Naive thymus-derived CD4-positive, alpha-beta T cell (primary cell): Measurements from ENCODE around the gene ARHGAP8. TPM values are rescaled to one million over a fixed set of nuclear protein-coding genes. Genes with fewer than 3 reads are reported as not detected.
A peak's percentile ranks its signal among the peaks of the same experiment; 100 is the strongest.

Source experiments
- ATAC-seq: fragments of 150-1000 bp; cut with Tn5 transposase; 2 replicates; pipeline ENCODE4 v1.10.0; 2021; ENCODE audit warnings: mild to moderate bottlenecking, moderate library complexity
- CTCF ChIA-PET: fragments of 350-600 bp; sonication (Branson Sonifier 250); formaldehyde crosslinking; loops from one replicate; lab custom pipeline; 2021; ENCODE audit warnings: antibody characterized with exemption; lab: Charles Lee
- POLR2A ChIA-PET: fragments of 350-600 bp; sonication (Branson Sonifier 250); formaldehyde crosslinking; loops from one replicate; lab custom pipeline; 2021; ENCODE audit warnings: antibody characterized with exemption, inconsistent platforms; lab: Charles Lee
- DNase-seq, 9 donors: peaks; one replicate each; pipeline versions ENCODE4 v3.0.0 to v3.0.0-alpha.2; 2020 to 2022; ENCODE audit warnings: mixed read lengths in 1 of 9
- H3K27ac ChIP-seq: one replicate; pipeline ENCODE4 v1.7.0; 2013; ENCODE audit warnings: mild to moderate bottlenecking, low read depth, low read length, moderate library complexity
- H3K27me3 ChIP-seq, 2 donors: one replicate each; pipeline ENCODE4 v1.7.0; 2013; ENCODE audit warnings: low read length in 2 of 2, mild to moderate bottlenecking in 2 of 2, moderate library complexity in 2 of 2; ENCODE audit not compliant: control insufficient read depth in 2 of 2, insufficient read depth in 2 of 2
- H3K36me3 ChIP-seq, 3 experiments: 1 replicate in 2 of 3; 2 replicates in 1 of 3; pipeline ENCODE4 v1.7.0; 2013; ENCODE audit warnings: low read length in 3 of 3, mild to moderate bottlenecking in 3 of 3, moderate library complexity in 1 of 3; ENCODE audit not compliant: insufficient read depth in 3 of 3, control insufficient read depth in 2 of 3
- H3K4me1 ChIP-seq, 2 donors: one replicate each; pipeline ENCODE4 v1.7.0; 2013; ENCODE audit warnings: low read length in 2 of 2, mild to moderate bottlenecking in 2 of 2, moderate library complexity in 1 of 2; ENCODE audit not compliant: control insufficient read depth in 2 of 2, insufficient read depth in 2 of 2
- H3K4me3 ChIP-seq: 2 replicates; pipeline ENCODE4 v1.7.0; 2013; ENCODE audit warnings: mild to moderate bottlenecking, low read length
- H3K9me3 ChIP-seq, 3 experiments: 1 replicate in 2 of 3; 2 replicates in 1 of 3; pipeline ENCODE4 v1.7.0; 2013; ENCODE audit warnings: low read length in 3 of 3; ENCODE audit not compliant: control insufficient read depth in 2 of 3
- H3K27ac Mint-ChIP-seq, 9 donors: one replicate each; pipeline ENCODE4 v1.8.0; 2020 to 2022; ENCODE audit warnings: mixed read lengths in 9 of 9, mild to moderate bottlenecking in 8 of 9, moderate library complexity in 5 of 9, inconsistent platforms in 2 of 9
- H3K27me3 Mint-ChIP-seq, 5 donors: one replicate each; pipeline ENCODE4 v1.8.0; 2021 to 2022; ENCODE audit warnings: mixed read lengths in 5 of 5, mild to moderate bottlenecking in 1 of 5
- H3K36me3 Mint-ChIP-seq, 5 donors: one replicate each; pipeline ENCODE4 v1.8.0; 2020 to 2022; ENCODE audit warnings: mixed read lengths in 5 of 5, mild to moderate bottlenecking in 3 of 5, inconsistent platforms in 1 of 5
- H3K4me1 Mint-ChIP-seq, 7 donors: one replicate each; pipeline ENCODE4 v1.8.0; 2020 to 2022; ENCODE audit warnings: mixed read lengths in 7 of 7, mild to moderate bottlenecking in 3 of 7, inconsistent platforms in 1 of 7
- H3K4me3 Mint-ChIP-seq, 10 donors: one replicate each; pipeline ENCODE4 v1.8.0; 2020 to 2022; ENCODE audit warnings: mild to moderate bottlenecking in 10 of 10, mixed read lengths in 10 of 10, moderate library complexity in 6 of 10, inconsistent platforms in 2 of 10
- H3K9me3 Mint-ChIP-seq, 11 donors: one replicate each; pipeline ENCODE4 v1.8.0; 2020 to 2022; ENCODE audit warnings: mixed read lengths in 11 of 11, mild to moderate bottlenecking in 4 of 11, inconsistent platforms in 1 of 11, moderate library complexity in 1 of 11
- intact Hi-C, 2 donors: fragments of 100-400 bp; cut with micrococcal nuclease; formaldehyde crosslinking; loops; one replicate each; pipeline ENCODE4 v1.15.1; 2023
- polyA plus RNA-seq, 2 donors: library from polyadenylated mRNA; unstranded; fragments of 300-500 nt; fragmentation: Illumina TruSeq; gene quantifications; one replicate each; pipeline ENCODE4 v1.2.3, GENCODE V29; 2021
- total RNA-seq, 6 experiments: library from RNA in 5 of 6; stranded (reverse) in 5 of 6; gene quantifications; 1 replicate in 5 of 6; 2 replicates in 1 of 6; pipeline ENCODE4 v1.2.3 and lab custom pipeline; 2021 to 2026

Gene ARHGAP8
- 1 to 10 TPM in 2 of 5 experiments, under 1 TPM in 1, not detected in 2; 0.82 to 2.3 (median 1.5) TPM for total RNA-seq
- polyA plus RNA-seq, result not detected
- total RNA-seq (lab: John Stamatoyannopoulos, UW), result 0.81 reads per million

- Mint-ChIP-seq H3K36me3 (no peaks in the 10 kb centered on the region), H3K27me3 (peaks cover 30 to 71% (median 59%) of the 10 kb centered on the region in 5 donors), H3K4me3 (peak within 1 kb of the TSS; percentile 52 to 84 (median 72)), H3K9me3 (peaks cover 0 to 11% (median 0%) of the 10 kb centered on the region in 11 donors), H3K27ac (no peak within 1 kb of the TSS), H3K4me1 (peaks cover 0 to 6% (median 0%) of the 10 kb centered on the region in 7 donors)
- H3K9me3 ChIP-seq, result no peaks in the 10 kb centered on the region
- H3K4me1 ChIP-seq, result peaks cover 0 to 4% of the 10 kb centered on the region in 2 donors
- H3K27ac ChIP-seq, result no peak within 1 kb of the TSS
- ChIA-PET CTCF (no interaction called here), POLR2A (no interaction called here)
- DNase-seq (peak in 2 of 9 donors; percentile 12 to 14), ATAC-seq (peak; percentile 67)
- intact Hi-C loops, result no loop called here
- H3K4me3 ChIP-seq, result peak within 1 kb of the TSS; percentile 13
- H3K36me3 ChIP-seq, result no peaks in the 10 kb centered on the region
- H3K27me3 ChIP-seq, result peaks cover 4 to 13% of the 10 kb centered on the region in 2 donors
These were observed at the start of gene ARHGAP8 for GRCh38 chr22:44752285-44753188. Gene ARHGAP8, plus strand, starts transcription at chr22:44752575. Its CDS starts 33,953 bp downstream, at chr22:44786528.

GRCh38 chr22:44703255-44703870, 49.0 kb upstream of the ARHGAP8 start:
- peaks cover 16 to 27% of the 10 kb centered on the region in 2 donors for H3K4me1 ChIP-seq
- intact Hi-C loops, result loop anchor here in 1 of 2 donors (5.0 to 10.0 kb wide), 3 partner anchors 521 to 614 kb away; partner anchors contain the start of genes KIAA0930 and PARVG
- Mint-ChIP-seq H3K4me3 (peak overlapping the region; percentile 45 to 83 (median 75)), H3K27ac (peak overlapping the region in 1 of 9 donors; percentile 30), H3K36me3 (peaks cover 0 to 8% (median 0%) of the 10 kb centered on the region in 5 donors), H3K4me1 (peaks cover 5 to 28% (median 18%) of the 10 kb centered on the region in 7 donors), H3K9me3 (peaks cover 0 to 1% (median 0%) of the 10 kb centered on the region in 11 donors), H3K27me3 (peaks cover 0 to 9% (median 0%) of the 10 kb centered on the region in 5 donors)
- H3K27me3 ChIP-seq, result no peaks in the 10 kb centered on the region
- CTCF ChIA-PET, result interaction anchor here (0.7 kb wide), 1 partner anchor 19 kb away, joined by 3 read pairs; no protein-coding TSS in a partner anchor
- H3K9me3 ChIP-seq, result no peaks in the 10 kb centered on the region
- ATAC-seq (no peak), DNase-seq (no peak)
- peak overlapping the region; percentile 61 for H3K4me3 ChIP-seq
- POLR2A ChIA-PET, result no interaction called here
- H3K36me3 ChIP-seq, result no peaks in the 10 kb centered on the region
- H3K27ac ChIP-seq, result peak overlapping the region; percentile 51

GRCh38 chr22:44704159-44705021, 48.0 kb upstream of the ARHGAP8 start:
- no peaks in the 10 kb centered on the region for H3K27me3 ChIP-seq
- no peaks in the 10 kb centered on the region for H3K9me3 ChIP-seq
- no peaks in the 10 kb centered on the region for H3K36me3 ChIP-seq
- H3K4me3 ChIP-seq, result no peak overlapping the region
- H3K27ac ChIP-seq, result no peak overlapping the region
- H3K4me1 Mint-ChIP-seq, result peaks cover 5 to 30% (median 22%) of the 10 kb centered on the region in 7 donors
- peaks cover 0 to 1% (median 0%) of the 10 kb centered on the region in 11 donors for H3K9me3 Mint-ChIP-seq
- no peak overlapping the region for H3K27ac Mint-ChIP-seq
- peaks cover 16 to 34% of the 10 kb centered on the region in 2 donors for H3K4me1 ChIP-seq
- DNase-seq (no peak), ATAC-seq (no peak)
- peaks cover 0 to 8% (median 0%) of the 10 kb centered on the region in 5 donors for H3K36me3 Mint-ChIP-seq
- ChIA-PET CTCF (interaction anchor here (0.6 kb wide), 1 partner anchor 1319 kb away, joined by 4 read pairs; no protein-coding TSS in a partner anchor), POLR2A (no interaction called here)
- intact Hi-C loops, result loop anchor here in 1 of 2 donors (5.0 to 10.0 kb wide), 3 partner anchors 522 to 613 kb away; partner anchors contain the start of genes KIAA0930 and PARVG
- H3K4me3 Mint-ChIP-seq, result peak overlapping the region in 8 of 10 donors; percentile 62 to 80 (median 73)
- peaks cover 0 to 9% (median 0%) of the 10 kb centered on the region in 5 donors for H3K27me3 Mint-ChIP-seq

- Mint-ChIP-seq H3K36me3 (peaks cover 0 to 8% (median 0%) of the 10 kb centered on the region in 5 donors), H3K4me1 (peaks cover 5 to 34% (median 22%) of the 10 kb centered on the region in 7 donors), H3K4me3 (peak overlapping the region in 5 of 10 donors; percentile 13 to 51 (median 32)), H3K27ac (no peak overlapping the region), H3K27me3 (peaks cover 0 to 9% (median 0%) of the 10 kb centered on the region in 5 donors), H3K9me3 (peaks cover 0 to 1% (median 0%) of the 10 kb centered on the region in 11 donors)
- Histone ChIP-seq H3K36me3 (no peaks in the 10 kb centered on the region), H3K4me3 (no peak overlapping the region), H3K27ac (no peak overlapping the region), H3K27me3 (no peaks in the 10 kb centered on the region), H3K4me1 (peaks cover 19 to 36% of the 10 kb centered on the region in 2 donors), H3K9me3 (no peaks in the 10 kb centered on the region)
- ATAC-seq, result no peak
- POLR2A ChIA-PET, result no interaction called here
- no peak for DNase-seq
- CTCF ChIA-PET, result interaction anchor here (0.6 kb wide), 1 partner anchor 1320 kb away, joined by 4 read pairs; no protein-coding TSS in a partner anchor
- intact Hi-C loops, result loop anchor here in 1 of 2 donors (10.0 kb wide), 1 partner anchor 540 kb away; the partner anchor contains the start of gene KIAA0930
These were observed 47.4 kb upstream of the ARHGAP8 start for GRCh38 chr22:44705022-44705297.

GRCh38 chr22:44706488-44706887, 45.9 kb upstream of the ARHGAP8 start:
- Histone ChIP-seq H3K4me3 (no peak overlapping the region), H3K27ac (no peak overlapping the region), H3K36me3 (peaks cover 0 to under 1% (median 0%) of the 10 kb centered on the region in 3 experiments), H3K4me1 (peaks cover 25 to 43% of the 10 kb centered on the region in 2 donors), H3K27me3 (no peaks in the 10 kb centered on the region), H3K9me3 (no peaks in the 10 kb centered on the region)
- DNase-seq, result no peak
- no peak for ATAC-seq
- peaks cover 0 to 1% (median 0%) of the 10 kb centered on the region in 11 donors for H3K9me3 Mint-ChIP-seq
- H3K27ac Mint-ChIP-seq, result no peak overlapping the region
- H3K27me3 Mint-ChIP-seq, result peaks cover 0 to 9% (median 0%) of the 10 kb centered on the region in 5 donors
- POLR2A ChIA-PET, result interaction anchor here (0.6 to 1.6 kb wide), 2 partner anchors 9 to 1560 kb away, joined by 3 to 4 read pairs; no protein-coding TSS in a partner anchor
- H3K4me1 Mint-ChIP-seq, result peaks cover 8 to 43% (median 27%) of the 10 kb centered on the region in 7 donors
- intact Hi-C loops, result loop anchor here in 1 of 2 donors (10.0 kb wide), 1 partner anchor 538 kb away; the partner anchor contains the start of gene KIAA0930
- CTCF ChIA-PET, result interaction anchor here (0.6 kb wide), 1 partner anchor 26 kb away, joined by 3 read pairs; no protein-coding TSS in a partner anchor
- peaks cover 0 to 8% (median 0%) of the 10 kb centered on the region in 5 donors for H3K36me3 Mint-ChIP-seq
- H3K4me3 Mint-ChIP-seq, result no peak overlapping the region
